HG02938 (cell line): ENCODE results near the gene RPL37A.

Source experiments
- ATAC-seq: cut with Tn5 transposase; IDR thresholded peaks from one replicate; pipeline ENCODE4 v1.9.1; 2021; ENCODE audit warnings: mild to moderate bottlenecking, moderate library complexity; ENCODE audit not compliant: unreplicated experiment

The RPL37A gene

DNA sequence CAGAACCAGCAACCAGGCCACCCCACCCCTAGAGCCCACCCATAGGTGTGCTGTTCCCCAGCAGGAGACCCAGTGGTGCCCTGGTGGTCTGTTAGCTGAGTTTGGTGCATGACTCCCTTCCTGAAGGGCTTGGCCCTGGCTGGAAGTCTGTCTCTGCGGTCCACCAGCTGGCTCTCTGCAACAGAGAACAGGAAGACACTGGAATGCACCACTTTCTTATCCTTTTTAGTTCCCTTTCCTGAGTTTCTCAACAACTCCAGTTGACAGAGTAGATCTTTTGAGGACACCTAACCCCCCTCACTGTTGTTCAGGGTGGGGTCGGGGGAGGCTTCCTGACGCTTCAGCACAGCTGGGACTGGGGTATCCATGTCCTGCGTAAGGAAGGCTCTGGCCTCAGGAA is 11.9 kb upstream of the RPL37A start:
- no peak for ATAC-seq

DNA sequence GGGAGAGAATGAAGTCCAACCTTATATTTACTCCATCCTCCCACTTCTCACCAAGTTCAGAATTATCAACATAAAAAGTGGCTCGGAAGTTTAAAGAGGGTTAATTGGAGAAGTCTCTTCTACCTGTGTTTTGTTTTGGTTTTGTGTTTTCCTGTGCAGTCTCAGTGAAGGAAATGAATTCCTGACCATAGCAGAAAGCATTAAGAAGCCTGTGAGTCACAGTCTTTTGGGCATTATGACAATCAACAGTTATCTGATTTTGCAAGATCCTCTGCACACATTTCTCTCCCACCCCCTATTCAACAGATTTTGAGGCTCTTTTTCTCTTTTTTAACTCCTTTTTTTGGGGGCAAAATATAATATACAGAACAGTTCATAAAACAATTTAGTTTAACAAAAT is 8.6 kb upstream of the RPL37A start:
- no peak for ATAC-seq

DNA sequence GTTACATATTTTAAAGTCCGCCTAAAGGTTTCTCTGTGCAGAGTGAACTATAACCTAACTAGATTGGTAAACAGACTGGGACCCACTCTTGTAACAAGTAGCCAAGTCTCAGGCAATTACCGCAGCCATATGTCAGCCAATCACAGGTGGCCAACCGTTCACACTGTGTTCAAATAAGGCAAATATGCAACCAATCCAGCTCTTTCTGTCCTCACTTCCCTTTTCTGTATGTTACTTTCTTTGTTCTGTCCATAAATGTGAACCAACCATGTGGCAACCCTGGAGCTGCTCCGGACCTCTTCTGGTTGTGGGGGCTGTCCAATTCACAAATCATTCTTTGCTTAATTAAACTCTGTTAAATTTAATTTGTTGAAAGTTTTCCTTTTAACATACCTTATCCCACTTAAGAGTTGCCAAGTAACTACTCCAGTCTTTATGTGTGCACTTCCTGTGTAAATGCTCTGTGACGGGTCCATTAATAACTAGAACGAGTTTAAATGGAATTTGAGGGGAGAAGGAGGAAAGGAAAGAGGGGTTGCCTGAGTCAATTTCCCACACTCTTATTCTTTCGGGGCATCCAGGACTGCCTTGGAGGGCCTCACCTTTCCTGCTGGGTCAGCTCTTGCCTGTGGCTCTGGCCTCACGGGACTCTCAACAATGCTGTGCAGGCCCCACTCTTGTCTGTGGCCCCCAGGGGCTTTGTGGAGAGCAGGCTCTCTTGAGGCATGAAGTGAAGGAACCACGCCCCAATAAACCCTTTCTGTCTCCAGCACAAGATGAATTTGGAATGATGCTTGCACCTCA is 6.6 kb upstream of the RPL37A start:
- peak; percentile 94 for ATAC-seq

DNA sequence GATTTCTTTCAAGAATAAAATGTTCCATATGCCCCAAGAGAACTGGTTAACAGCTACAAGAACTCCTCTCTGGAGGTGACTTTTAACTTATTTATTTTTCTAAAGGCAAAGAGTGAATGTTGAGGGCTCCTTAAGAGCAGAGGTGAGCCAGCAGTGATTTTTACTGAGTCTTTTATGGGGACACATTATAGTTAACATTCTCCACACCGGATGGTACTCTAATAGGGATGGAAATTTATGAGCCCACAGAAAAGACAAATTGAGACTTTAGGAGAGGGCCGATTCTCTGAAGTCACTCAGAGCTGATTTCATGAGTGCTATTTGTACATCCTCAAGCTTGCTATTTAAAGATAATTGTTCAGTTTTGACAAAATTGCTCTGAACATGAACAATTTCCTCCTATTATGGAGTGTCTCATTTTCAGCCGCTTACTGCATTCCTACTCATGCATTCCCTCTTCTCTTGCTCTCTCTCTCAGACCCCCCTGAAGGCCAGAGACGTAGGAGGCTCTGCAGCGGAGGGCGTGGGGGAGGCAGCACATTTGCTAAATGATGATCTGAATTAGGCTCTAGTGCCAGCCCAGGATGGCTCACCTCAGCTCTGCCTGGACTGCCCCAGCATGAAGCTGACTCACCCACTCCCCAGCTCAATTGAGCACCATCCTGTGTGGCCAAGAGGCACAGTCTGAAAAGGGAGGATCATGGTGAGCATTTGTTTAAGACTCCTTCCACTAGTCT is 5.9 kb upstream of the RPL37A start:
- no peak for ATAC-seq

DNA sequence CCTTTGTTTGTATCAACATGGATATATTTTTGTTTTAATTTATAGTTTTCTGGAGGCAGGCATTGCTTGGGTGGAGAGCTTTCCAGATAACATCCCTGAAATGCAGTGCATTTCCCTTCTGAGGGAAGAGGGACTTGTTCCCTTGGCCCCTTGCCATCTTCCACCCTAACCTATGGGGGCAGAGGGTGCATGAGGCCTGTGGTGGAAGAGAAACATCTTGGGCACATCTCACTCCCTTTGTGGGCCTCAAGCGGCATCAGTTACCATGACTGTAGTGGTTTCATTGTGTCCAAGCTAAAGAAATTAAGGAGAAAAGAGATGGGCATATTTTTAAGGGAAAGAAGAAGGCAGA is 5.3 kb upstream of the RPL37A start:
- ATAC-seq, result no peak

DNA sequence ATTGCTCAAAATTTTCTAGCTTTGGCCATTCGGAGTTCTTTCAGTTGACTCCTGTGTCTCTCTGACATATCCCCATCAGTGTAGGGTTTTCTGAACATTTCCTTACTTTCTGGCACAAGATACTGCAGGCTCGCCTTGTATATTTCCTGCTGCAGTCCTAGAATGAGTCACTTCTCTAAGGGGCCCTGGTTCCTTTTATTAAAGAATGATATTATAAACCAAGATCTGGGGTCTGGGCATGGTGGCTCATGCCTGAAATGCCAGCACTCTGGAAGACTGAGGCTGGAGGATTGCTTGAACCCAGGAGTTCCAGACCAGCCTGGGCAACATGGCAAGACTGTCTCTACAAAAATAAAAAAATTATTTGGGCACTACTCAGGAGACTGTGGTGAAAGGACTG is 3.0 kb upstream of the RPL37A start:
- ATAC-seq, result no peak

DNA sequence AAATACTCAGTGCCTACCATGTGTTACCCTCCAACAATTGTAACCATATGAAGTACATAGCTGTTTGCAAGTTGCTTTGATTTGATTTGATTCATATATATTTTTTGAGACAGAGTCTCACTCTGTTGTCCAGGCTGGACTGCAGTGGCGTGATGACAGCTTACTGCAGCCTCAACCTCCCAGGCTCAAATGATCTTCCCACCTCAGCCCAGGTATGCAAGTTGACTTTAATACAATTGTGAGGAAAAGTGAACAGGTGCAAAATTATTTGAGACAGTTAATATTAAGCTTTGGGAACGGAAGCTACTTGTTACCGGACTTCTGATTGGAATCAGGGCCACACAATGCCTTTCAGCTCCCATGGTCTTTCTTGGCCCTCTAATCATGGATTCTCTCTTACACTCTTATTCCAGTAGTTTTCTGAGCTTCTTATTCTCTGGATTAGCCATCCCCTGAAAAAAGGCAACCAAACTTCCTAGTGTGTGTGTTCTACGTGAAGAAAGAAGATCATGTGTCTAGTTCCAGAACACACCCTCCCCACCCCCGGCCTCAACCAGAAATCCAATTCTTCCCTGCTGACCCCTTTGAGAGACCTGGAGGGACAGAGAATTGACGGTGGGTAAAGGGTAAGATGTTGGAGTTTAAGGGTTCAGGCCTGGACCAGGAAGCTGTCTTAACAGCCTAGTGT is 1.1 kb upstream of the RPL37A start:
- no peak for ATAC-seq

DNA sequence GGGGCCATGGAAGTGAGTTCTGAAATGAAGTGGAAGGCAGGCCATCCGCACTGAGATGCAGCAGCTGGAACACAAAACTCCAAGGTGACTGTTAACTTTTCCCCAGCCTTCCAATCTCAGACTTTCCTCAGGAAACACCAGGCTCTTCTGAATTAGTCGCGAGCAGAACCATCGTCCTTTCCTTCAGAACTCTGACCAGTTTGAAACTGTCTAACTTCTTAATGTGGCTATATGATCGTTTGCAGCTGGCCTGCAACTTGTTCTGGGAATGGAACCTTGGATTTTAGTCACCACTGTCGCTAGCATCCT is 620 bp upstream of the RPL37A start:
- ATAC-seq, result no peak

DNA sequence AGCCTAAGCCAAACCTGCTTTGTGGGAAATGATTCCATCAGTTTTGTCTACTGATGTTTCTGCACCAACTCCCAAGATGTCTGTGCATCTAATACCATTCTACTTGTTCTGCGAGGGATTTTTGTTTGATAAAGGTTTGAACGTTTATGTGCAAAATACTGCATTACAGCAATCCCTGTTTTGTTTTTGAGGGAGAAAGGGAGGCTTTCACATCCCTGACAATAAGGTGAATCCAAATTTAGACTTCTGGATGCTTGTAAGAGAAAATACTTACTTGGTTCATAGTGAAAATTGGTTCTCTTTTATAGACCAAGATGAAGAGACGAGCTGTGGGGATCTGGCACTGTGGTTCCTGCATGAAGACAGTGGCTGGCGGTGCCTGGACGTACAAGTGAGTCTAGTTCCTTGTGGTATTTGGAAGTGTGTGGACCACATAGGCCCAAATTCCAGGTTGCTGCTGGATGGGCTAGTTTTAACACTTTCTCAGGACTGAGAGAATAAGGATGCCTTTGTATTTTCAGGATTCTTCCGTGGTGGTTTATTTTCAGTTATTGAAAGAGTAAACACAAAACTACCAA is 1.1 kb downstream of the RPL37A start:
- no peak for ATAC-seq

DNA sequence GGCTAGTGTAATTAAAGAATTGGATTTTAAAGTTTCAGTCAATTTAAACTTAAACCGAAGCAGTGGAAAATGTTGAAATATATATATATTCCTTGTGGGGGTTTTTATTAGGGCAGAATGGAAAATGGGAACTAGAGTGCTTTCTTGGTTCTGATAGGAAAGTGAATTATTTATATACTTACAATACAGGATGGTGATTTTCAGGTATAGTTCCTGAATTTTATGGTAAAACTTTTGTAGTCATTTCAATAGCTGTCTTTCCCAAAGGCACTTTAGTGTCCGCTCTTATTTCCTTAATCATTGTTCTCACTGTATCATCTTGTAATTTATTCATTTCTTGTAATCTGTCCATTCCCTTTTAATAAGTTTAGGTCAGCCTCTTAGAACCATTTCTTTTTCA is 1.9 kb downstream of the RPL37A start:
- ATAC-seq, result no peak

DNA sequence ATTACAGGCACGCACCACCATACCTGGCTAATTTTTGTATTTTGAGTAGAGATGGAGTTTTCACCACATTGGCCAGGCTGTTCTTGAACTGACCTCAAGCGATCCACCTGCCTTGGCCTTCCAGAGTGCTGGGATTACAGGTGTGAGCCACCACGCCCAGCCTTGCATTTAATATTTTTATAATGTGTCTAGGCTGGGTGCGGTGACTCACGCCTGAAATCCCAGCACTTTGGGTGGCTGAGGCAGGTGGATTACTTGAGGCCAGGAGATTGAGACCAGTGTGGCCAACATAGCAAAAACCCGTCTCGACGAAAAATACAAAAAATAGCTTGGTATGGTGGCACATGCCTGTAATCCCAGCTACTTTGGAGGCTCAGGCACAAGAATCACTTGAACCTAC is 3.2 kb downstream of the RPL37A start:
- no peak for ATAC-seq

DNA sequence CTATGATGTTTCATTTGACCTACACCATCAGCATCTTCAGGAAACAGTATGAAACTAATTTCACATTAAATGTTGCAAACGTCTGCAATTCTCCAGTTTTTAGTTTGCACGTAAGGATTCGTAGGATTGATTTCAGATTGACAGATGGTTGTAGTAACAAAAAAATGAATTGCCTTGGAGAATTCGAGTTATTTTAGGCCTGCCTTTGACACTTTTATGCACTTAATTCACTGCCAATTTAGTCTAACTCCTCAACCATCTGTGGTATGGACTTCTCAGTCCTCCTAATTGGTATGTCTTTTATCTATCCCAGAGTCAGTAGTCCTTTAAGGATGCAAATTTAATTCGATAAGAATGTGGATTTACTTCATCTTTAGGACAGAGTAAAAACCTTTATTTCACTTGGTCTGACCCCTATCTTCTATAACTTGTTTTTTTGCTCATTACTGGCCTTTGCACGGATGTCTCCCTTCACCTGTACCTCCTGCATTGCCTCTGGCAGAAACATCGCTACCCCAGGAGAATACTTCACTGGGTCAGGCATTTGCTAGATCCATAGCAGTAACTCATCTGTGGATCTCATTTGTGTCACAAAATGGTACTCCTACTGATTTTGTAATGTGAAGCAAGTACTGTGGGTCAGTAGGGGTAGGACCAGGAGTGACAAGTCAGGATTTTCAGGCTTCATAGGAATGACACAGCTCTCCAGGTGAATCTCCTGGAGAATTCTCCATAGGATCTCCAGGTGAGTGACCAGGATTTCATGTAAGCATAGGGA is 3.9 kb downstream of the RPL37A start:
- ATAC-seq, result no peak

DNA sequence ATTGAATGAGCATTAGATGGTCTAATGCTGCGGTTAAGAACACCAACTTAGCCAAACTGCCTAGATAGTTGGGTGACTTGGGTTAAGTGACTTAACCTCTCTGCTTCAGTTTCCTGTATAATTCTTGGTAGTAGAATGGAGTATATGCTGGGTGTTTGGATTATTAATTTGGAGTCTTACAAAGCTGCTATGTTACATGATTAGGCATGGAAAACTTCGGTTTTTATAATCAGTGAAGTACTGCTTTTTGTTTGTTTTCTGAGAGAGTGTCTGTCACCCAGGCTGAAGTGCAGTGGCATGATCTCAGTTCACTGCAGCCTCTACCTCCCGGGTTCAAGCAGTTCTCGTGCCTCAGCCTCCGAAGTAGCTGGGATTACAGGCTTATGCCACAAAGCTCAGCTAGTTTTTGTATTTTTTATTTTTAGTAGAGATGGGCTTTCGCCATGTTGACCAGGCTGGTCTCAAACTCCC is 4.5 kb downstream of the RPL37A start:
- ATAC-seq, result no peak

DNA sequence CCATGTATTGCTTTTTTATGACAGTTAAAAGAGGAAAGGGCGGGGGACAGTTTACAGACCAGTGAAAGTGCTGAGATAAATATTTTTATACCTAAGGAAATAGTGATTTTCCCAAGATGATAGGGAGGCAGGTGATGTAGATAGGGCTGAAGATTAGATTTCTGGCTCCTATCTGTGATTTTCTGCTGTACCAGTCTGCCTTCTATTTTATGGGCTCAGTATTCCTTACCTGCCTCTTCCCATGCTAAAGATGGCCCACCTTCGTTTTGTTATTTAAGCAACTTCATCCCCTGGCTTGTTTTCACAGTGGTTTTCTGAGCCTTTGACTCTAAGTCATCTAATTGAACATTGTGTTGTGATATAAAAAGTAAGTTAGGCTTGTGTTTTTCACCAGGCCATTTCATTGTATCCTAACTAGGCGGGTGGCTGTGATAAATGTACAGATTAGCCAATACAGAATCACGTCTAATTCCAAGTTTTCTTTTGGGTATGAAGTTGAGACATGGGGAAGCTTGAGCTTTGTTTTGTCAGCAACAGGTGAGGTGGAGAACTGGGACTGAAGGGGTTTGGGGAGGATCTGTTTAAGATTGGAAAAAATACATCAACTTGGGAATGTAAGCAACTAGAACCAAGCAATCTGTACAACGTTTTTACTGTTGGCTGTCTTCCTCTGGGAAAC is 5.2 kb downstream of the RPL37A start:
- ATAC-seq, result no peak

DNA sequence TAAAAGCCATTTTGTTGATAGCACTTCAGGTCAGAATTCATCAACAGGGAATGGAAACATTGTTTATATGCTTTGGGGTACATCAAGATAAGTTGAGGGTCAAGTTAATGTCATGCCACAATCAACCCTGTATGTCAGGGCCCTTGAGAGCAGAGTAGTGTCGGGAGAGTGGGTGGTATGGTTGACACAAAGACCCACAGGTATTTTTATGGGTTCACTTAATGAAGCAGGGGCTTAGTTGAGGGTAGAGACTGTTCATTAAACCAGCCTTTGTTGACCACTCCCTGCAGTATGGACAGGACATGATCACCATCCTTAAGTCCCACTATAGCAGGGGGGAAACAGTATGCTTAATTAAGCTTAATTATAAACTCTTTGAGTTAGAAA is 5.7 kb downstream of the RPL37A start:
- ATAC-seq, result no peak

DNA sequence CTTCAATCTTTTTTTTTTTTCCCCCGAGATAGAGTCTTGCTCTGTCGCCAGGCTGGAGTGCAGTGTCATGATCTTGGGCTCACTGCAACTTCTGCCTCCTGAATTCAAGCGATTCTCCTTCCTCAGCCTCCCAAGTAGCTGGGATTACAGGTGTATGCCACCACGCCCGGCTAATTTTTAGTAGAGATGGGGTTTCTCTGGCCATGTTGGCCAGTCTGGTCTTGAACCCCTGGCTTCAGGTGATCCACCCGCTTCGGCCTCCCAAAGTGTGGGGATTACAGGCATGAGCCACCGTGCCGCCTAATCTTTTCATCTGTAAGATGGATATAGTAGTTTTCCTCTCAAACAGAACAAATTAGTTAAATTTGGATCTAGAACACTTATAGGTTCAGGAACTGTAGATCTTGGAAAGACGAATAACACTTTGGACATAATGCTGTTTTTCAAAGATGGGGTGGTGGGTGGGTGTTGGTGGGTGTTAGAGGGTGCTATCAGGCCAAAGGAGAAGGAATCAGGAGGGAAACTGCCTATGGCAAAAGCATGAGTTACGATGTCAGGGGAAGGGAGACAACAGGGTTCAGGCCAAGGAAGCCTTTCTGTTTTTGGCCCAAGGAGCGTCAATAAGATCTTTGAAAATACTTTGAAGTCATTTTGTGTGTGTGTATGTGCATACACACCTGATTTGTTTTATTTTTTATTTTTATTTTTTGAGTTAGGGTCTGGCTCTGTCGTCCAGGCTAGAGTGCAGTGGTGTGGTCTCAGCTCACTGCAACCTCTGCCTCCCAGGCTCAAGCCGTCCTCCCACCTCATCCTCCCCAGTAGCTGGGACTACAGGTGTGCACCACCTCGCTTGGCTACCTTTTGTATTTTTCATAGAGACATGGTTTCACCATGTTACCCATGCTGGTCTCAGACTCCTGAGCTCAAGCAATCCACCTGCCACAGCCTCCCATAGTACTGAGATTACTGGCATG is 6.8 kb downstream of the RPL37A start:
- no peak for ATAC-seq

DNA sequence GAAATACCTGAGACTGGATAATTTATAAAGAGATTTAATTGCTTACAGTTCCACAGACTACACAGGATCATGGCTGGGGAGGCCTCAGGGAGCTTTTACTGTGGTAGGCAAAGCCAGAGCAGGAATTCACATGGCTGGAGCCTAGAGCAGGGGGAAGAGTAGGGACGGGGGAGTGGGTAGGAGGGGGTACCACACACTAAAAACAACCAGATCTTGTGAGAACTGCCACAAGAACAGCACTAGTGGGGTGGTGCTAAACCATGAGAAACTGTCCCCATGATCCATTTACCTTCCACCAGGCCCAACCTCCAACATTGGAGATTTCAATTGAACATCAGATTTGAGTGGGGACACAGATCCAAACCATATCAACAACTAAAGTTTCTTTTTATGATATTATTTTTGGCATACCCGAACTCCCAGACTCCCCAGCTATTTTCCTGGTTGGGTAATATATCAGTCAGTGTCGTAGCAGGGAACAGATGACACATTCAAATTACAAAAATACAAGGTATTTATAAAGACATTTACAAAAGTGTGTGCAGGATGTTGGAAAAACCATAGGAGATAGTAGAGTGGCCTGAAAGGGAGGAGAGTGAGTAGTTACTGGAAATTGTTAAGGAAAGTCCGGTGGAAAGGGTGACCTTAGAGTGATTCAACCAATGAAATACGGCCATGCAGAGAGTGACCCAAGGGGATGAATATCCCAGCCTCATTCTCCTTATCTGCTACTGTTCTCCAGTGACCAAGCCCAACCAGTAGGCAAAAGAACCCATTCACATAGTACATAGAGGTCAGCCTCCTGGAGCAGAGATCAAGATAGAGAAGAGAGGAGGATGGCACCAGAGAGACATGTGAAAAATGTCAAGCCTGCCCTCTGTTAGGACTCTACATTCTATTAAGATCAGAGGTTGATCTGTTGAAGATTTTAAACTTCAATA is 8.8 kb downstream of the RPL37A start:
- ATAC-seq, result no peak

DNA sequence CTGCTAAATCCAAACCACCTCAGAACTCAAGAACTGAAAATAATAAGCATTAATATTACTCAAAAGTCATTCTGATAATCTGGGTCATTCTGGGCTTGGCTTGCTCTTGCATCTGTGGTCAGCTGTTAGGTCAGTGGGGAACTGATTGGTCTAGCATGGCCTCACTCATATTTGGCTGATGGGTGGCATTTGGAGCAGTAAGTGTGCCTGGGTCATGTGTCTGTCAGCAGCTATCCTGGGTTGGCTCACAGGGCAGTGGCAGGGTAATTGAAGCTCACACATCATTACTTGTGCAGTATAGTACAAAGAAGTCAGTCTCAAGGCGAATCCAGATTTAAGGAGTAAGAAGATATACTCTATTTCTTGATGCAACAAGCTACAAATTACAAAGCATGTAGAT is 9.6 kb downstream of the RPL37A start:
- no peak for ATAC-seq
